Neural cell (in vitro differentiated cells): ENCODE data around the gene NEDD4L.

Experiments used
- CTCF ChIP-seq: fragments of 450-650 bp; IDR thresholded peaks from 2 replicates; pipeline ENCODE4 v1.5.1; 2014; ENCODE audit warnings: antibody characterized with exemption, mild to moderate bottlenecking, moderate library complexity; ENCODE audit not compliant: poor library complexity, severe bottlenecking
- EP300 ChIP-seq: fragments of 450-650 bp; conservative IDR thresholded peaks from 2 replicates; pipeline ENCODE4 v1.6.1; 2014; ENCODE audit warnings: antibody characterized with exemption, mild to moderate bottlenecking, moderate library complexity; ENCODE audit not compliant: poor library complexity, severe bottlenecking
- MXI1 ChIP-seq: fragments of 450-650 bp; conservative IDR thresholded peaks from 2 replicates; pipeline ENCODE4 v1.6.1; 2014; ENCODE audit warnings: antibody characterized with exemption, mild to moderate bottlenecking; ENCODE audit not compliant: poor library complexity, severe bottlenecking
- POLR2AphosphoS5 ChIP-seq: IDR thresholded peaks from 2 replicates; pipeline ENCODE4 v1.6.1; 2012
- TAF1 ChIP-seq: IDR thresholded peaks from 2 replicates; pipeline ENCODE4 v1.6.1; 2012; ENCODE audit warnings: low read depth

- TF ChIP-seq CTCF (no peak), EP300 (no peak), MXI1 (no peak), TAF1 (no peak), POLR2AphosphoS5 (no peak)
Observed at GRCh38 chr18:58119819-58120218, 75.8 kb downstream of the NEDD4L start.
